Calu3 (cell line): ENCODE data around the gene ITPR1. TPM values are rescaled to one million over a fixed set of nuclear protein-coding genes. Genes with fewer than 3 reads are reported as not detected.

Source experiments
- BruUV-seq: library from RNA; stranded (reverse); fragments of 400-500 nt; replicated peaks from 2 replicates; lab custom pipeline; 2021; lab: Mats Ljungman, UMichigan
- CTCF ChIA-PET: fragments of 300-600 bp; sonication (Branson Sonifier 250); formaldehyde crosslinking; loops from one replicate; lab custom pipeline; 2022; ENCODE audit warnings: antibody characterized with exemption; lab: Charles Lee
- DNase-seq: peaks from one replicate; pipeline ENCODE4 v3.0.0; 2022
- H3K27ac Mint-ChIP-seq: one replicate; pipeline ENCODE4 v1.8.0; 2022; ENCODE audit warnings: mixed read lengths; ENCODE audit not compliant: unreplicated experiment
- H3K27me3 Mint-ChIP-seq: one replicate; pipeline ENCODE4 v1.8.0; 2022; ENCODE audit warnings: mixed read lengths; ENCODE audit not compliant: unreplicated experiment
- H3K36me3 Mint-ChIP-seq: one replicate; pipeline ENCODE4 v1.8.0; 2022; ENCODE audit warnings: mild to moderate bottlenecking, moderate library complexity, mixed read lengths; ENCODE audit not compliant: insufficient read depth, unreplicated experiment
- H3K4me1 Mint-ChIP-seq: one replicate; pipeline ENCODE4 v1.8.0; 2022; ENCODE audit warnings: mild to moderate bottlenecking, low read depth, mixed read lengths; ENCODE audit not compliant: unreplicated experiment
- H3K4me3 Mint-ChIP-seq: one replicate; pipeline ENCODE4 v1.8.0; 2022; ENCODE audit warnings: mild to moderate bottlenecking, low read depth, moderate library complexity, mixed read lengths; ENCODE audit not compliant: unreplicated experiment
- H3K9me3 Mint-ChIP-seq: one replicate; pipeline ENCODE4 v1.8.0; 2022; ENCODE audit warnings: low read depth, mixed read lengths; ENCODE audit not compliant: unreplicated experiment
- CTCF ChIP-seq: fragments of 200-600 bp; IDR thresholded peaks from one replicate; pipeline ENCODE4 v1.8.0; 2022; ENCODE audit warnings: antibody characterized with exemption; ENCODE audit not compliant: unreplicated experiment
- intact Hi-C: fragments of 100-400 bp; cut with micrococcal nuclease; formaldehyde crosslinking; loops from one replicate; pipeline ENCODE4 v1.10.0; 2022; ENCODE audit not compliant: unreplicated experiment
- total RNA-seq: library from RNA; stranded (reverse); gene quantifications from 2 replicates; pipeline ENCODE4 v1.2.3, GENCODE V29; 2022

The ITPR1 gene
- total RNA-seq, 1 experiment from 2014 or later = 4.2 TPM

- Mint-ChIP-seq H3K4me3 (no peak overlapping the region), H3K9me3 (no peaks in the 10 kb centered on the region), H3K27ac (no peak overlapping the region), H3K36me3 (no peaks in the 10 kb centered on the region), H3K4me1 (no peaks in the 10 kb centered on the region), H3K27me3 (no peaks in the 10 kb centered on the region)
- TF ChIP-seq CTCF = no peak
- BruUV-seq = no TSS peak
- no peak for DNase-seq
- intact Hi-C loops = no loop called here
- CTCF ChIA-PET = no interaction called here
Observed at GRCh38 chr3:4797201-4797705, 304.1 kb downstream of the ITPR1 start.

GRCh38 chr3:4799266-4800256 is 306.4 kb downstream of the ITPR1 start:
- CTCF ChIA-PET = no interaction called here
- Mint-ChIP-seq H3K27me3 (no peaks in the 10 kb centered on the region), H3K4me1 (no peaks in the 10 kb centered on the region), H3K36me3 (no peaks in the 10 kb centered on the region), H3K4me3 (no peak overlapping the region), H3K9me3 (no peaks in the 10 kb centered on the region), H3K27ac (no peak overlapping the region)
- TF ChIP-seq CTCF = no peak
- no TSS peak for BruUV-seq
- DNase-seq = no peak
- intact Hi-C loops = no loop called here

- H3K4me3 Mint-ChIP-seq = no peak overlapping the region
- CTCF ChIA-PET = no interaction called here
- no TSS peak for BruUV-seq
Observed at GRCh38 chr3:4800595-4800994, 307.4 kb downstream of the ITPR1 start.

GRCh38 chr3:4801892-4802291 is 308.7 kb downstream of the ITPR1 start:
- TF ChIP-seq CTCF = no peak
- intact Hi-C loops = loop anchor here (1.0 kb wide), 1 partner anchor 24 kb away; no protein-coding TSS in a partner anchor
- no peaks in the 10 kb centered on the region for H3K4me1 Mint-ChIP-seq
- CTCF ChIA-PET = interaction anchor here (0.6 kb wide), 1 partner anchor 508 kb away, joined by 3 read pairs; no protein-coding TSS in a partner anchor
- H3K27me3 Mint-ChIP-seq = no peaks in the 10 kb centered on the region
- DNase-seq = no peak
- no peak overlapping the region for H3K27ac Mint-ChIP-seq
- H3K9me3 Mint-ChIP-seq = no peaks in the 10 kb centered on the region
- no peak overlapping the region for H3K4me3 Mint-ChIP-seq
- BruUV-seq = no TSS peak
- H3K36me3 Mint-ChIP-seq = no peaks in the 10 kb centered on the region

More at GRCh38 chr3:4800595-4800994, 307.4 kb downstream of the ITPR1 start:
- intact Hi-C loops = no loop called here
- H3K4me1 Mint-ChIP-seq = no peaks in the 10 kb centered on the region
- no peaks in the 10 kb centered on the region for H3K27me3 Mint-ChIP-seq
- TF ChIP-seq CTCF = no peak
- no peak for DNase-seq
- H3K36me3 Mint-ChIP-seq = no peaks in the 10 kb centered on the region
- no peak overlapping the region for H3K27ac Mint-ChIP-seq
- no peaks in the 10 kb centered on the region for H3K9me3 Mint-ChIP-seq
